Measurements from ENCODE around the gene PGRMC2. TPM values are rescaled to one million over a fixed set of nuclear protein-coding genes. Genes with fewer than 3 reads are reported as not detected.

Gene PGRMC2
- total RNA-seq, 1 experiment from 2014 or later, result 9.7 TPM

DNA sequence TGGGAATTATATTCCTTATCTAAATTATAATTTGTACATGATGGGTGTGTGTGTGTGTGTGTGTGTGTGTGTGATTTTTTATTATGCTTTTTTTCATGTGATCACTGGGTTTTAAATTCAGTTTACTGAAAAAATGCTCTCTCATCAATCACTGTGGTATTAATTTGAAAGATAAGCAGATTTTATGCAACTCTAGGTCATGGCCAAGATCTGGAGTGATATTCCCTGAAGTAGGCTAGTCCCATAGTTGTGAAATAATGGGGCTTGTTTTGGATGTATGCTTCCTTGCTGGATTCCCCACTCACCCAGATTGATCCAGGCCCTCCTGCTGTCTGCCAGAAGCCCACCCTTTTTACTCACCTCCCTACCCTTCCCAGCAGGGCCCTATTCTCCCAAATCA lies 22.0 kb upstream of the PGRMC2 start:
- Histone ChIP-seq H3K36me3 (replicated peaks; ENCODE audit: control insufficient read depth, insufficient read depth, low read length) (no peaks in the 10 kb centered on the region), H3K4me3 (ENCODE audit: insufficient read depth, low read depth, low read length) (no peak overlapping the region), H3K27me3 (ENCODE audit: control insufficient read depth, insufficient read depth, low read length) (no peaks in the 10 kb centered on the region)
- DNase-seq, result no peak

GRCh38 chr4:128308986-128309385 lies 21.4 kb upstream of the PGRMC2 start:
- no peaks in the 10 kb centered on the region for H3K36me3 ChIP-seq (replicated peaks; ENCODE audit: control insufficient read depth, insufficient read depth, low read length)
- H3K4me3 ChIP-seq (ENCODE audit: insufficient read depth, low read depth, low read length), result no peak overlapping the region
- no peaks in the 10 kb centered on the region for H3K27me3 ChIP-seq (ENCODE audit: control insufficient read depth, insufficient read depth, low read length)
- DNase-seq, result no peak

DNA sequence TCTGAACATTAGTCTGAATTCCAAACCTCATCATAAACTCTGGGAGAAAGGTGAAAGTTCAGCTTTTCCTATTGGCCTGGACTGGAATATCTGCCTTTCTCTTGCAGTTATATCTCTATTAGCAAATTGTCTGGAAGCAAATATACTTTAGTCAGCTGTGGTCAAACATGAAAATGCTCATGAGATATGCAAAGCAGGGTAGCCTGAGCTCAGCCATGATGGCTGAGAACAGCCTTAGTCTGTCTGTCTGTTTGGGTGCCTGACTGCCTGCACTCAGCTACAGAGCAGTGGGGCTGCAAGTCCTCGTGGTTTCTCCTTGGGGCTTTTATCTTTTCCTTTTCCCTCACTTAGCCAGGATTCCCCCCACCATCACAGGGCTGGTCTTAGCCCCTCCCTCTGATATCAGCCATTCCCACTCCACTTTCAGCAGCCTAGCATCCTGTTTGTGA lies 19.5 kb upstream of the PGRMC2 start:
- no peak for DNase-seq
- Histone ChIP-seq H3K36me3 (replicated peaks; ENCODE audit: control insufficient read depth, insufficient read depth, low read length) (no peaks in the 10 kb centered on the region), H3K27me3 (ENCODE audit: control insufficient read depth, insufficient read depth, low read length) (no peaks in the 10 kb centered on the region), H3K4me3 (ENCODE audit: insufficient read depth, low read depth, low read length) (no peak overlapping the region)

- no peak overlapping the region for H3K4me3 ChIP-seq (ENCODE audit: insufficient read depth, low read depth, low read length)
- H3K36me3 ChIP-seq (replicated peaks; ENCODE audit: control insufficient read depth, insufficient read depth, low read length), result no peaks in the 10 kb centered on the region
- DNase-seq, result no peak
- no peaks in the 10 kb centered on the region for H3K27me3 ChIP-seq (ENCODE audit: control insufficient read depth, insufficient read depth, low read length)
These were observed 18.3 kb upstream of the PGRMC2 start for GRCh38 chr4:128305942-128306341.

DNA sequence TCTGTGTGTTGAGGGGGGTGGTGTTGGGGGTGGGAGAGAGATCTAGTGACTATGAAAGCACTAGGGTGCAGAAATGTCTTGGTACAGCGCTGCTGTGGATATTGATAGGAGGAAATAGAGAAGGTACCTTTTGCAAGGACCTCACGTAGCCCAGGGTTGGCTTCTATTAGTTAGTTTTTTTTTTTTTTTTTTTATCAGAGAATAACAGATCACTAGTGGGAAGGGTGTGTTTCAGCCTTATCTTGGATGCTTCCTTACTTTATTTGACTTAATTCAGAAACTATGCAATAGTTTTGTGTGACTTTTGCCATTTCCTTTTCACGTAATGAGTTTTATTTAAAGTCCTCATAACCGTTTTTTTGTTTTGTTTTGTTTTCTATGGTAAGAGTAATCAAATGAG lies 16.4 kb upstream of the PGRMC2 start:
- H3K27me3 ChIP-seq (ENCODE audit: control insufficient read depth, insufficient read depth, low read length), result no peaks in the 10 kb centered on the region
- no peaks in the 10 kb centered on the region for H3K36me3 ChIP-seq (replicated peaks; ENCODE audit: control insufficient read depth, insufficient read depth, low read length)
- DNase-seq, result no peak
- H3K4me3 ChIP-seq (ENCODE audit: insufficient read depth, low read depth, low read length), result no peak overlapping the region

DNA sequence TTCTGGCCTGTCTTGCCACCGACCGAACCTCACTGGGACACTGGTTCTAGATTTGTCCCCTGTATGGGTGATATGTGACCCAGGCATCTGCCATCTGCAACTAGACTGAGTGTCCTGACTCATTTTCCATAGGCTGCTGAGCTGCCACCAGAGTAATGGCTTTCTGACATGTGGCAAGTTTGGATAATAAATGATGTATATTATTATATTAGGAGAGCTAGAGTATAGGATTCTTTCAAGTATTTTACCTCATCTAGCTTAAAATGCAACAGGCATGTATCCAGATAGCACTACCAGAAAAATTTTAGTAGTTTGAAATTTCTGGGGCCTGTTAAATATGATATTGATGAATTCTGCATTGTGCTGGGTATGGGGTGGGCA lies 15.8 kb upstream of the PGRMC2 start:
- Histone ChIP-seq H3K27me3 (ENCODE audit: control insufficient read depth, insufficient read depth, low read length) (no peaks in the 10 kb centered on the region), H3K4me3 (ENCODE audit: insufficient read depth, low read depth, low read length) (no peak overlapping the region), H3K36me3 (replicated peaks; ENCODE audit: control insufficient read depth, insufficient read depth, low read length) (no peaks in the 10 kb centered on the region)
- DNase-seq, result no peak

DNA sequence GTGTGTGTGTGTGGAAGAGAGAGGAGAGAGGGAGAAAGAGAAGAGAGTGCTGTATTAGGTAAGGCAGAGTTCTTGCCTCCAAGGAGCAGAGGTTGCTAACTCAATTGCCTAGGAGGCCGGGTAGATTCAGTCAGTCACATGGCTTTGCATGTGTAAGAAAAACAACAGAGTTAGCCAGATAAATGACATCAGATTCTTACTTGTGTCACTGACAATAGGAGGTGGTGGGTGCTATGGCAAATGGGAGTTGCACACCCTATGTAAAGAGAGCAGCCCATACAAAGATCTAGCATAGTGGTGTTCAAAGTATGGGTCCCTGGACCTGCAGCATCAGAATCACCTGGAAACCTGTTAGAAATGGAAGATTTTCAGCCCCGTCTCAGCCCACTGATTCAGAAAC lies 14.4 kb upstream of the PGRMC2 start:
- no peaks in the 10 kb centered on the region for H3K27me3 ChIP-seq (ENCODE audit: control insufficient read depth, insufficient read depth, low read length)
- no peaks in the 10 kb centered on the region for H3K36me3 ChIP-seq (replicated peaks; ENCODE audit: control insufficient read depth, insufficient read depth, low read length)
- no peak for DNase-seq

GRCh38 chr4:128299848-128300247 lies 12.2 kb upstream of the PGRMC2 start:
- Histone ChIP-seq H3K4me3 (ENCODE audit: insufficient read depth, low read depth, low read length) (no peak overlapping the region), H3K36me3 (replicated peaks; ENCODE audit: control insufficient read depth, insufficient read depth, low read length) (no peaks in the 10 kb centered on the region), H3K27me3 (ENCODE audit: control insufficient read depth, insufficient read depth, low read length) (no peaks in the 10 kb centered on the region)
- DNase-seq, result no peak

More for the DNA sequence above, 14.4 kb upstream of the PGRMC2 start:
- no peak overlapping the region for H3K4me3 ChIP-seq (ENCODE audit: insufficient read depth, low read depth, low read length)

DNA sequence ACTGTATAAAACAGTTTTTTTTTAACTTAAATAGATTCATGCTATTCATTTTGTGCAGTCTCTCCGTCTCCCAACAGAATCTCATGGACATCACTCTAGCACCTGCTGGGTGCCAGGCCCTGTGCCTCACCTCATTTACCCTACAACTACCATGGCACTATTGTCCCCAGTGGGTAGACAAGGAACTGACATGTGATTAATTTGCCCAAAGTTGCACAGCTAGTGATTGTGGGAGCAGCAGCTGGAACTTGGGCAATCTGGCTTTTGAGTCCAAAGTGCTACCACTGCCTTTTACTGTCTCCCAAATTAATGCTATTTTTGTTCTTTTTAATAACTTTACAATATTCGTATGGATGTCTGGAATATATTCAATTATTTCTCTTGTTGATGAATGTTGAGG lies 11.2 kb upstream of the PGRMC2 start:
- Histone ChIP-seq H3K27me3 (ENCODE audit: control insufficient read depth, insufficient read depth, low read length) (no peaks in the 10 kb centered on the region), H3K36me3 (replicated peaks; ENCODE audit: control insufficient read depth, insufficient read depth, low read length) (no peaks in the 10 kb centered on the region), H3K4me3 (ENCODE audit: insufficient read depth, low read depth, low read length) (no peak overlapping the region)
- DNase-seq, result no peak

DNA sequence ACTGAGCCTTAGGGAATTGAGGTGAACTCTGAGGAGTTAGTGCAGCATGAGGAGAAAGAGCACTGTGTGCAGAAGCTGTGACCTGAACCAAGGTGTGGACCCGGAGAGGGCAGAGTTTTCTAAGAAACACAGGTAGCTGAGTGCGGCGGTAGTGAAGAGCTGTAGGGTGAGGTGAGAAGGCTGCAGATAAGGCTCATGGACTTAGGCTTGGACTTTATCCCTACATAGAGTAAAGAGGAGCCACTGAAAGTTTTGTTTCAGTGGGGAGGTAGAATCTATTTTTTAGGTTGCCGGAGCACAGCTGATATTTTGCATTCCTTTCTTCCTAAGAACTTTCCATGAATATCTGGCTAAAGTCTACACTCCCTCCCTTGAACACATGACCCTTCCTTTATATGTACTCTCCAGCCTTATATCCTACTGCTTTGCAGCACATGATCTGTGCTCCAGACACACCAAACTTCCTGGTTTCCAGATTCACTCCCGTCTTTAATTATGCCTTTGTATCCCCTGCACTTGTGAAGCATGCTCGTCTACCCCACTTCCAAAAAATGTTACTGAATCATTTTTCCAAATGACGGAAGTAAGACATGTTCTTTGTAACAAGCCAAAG lies 10.6 kb upstream of the PGRMC2 start:
- no peaks in the 10 kb centered on the region for H3K36me3 ChIP-seq (replicated peaks; ENCODE audit: control insufficient read depth, insufficient read depth, low read length)
- no peaks in the 10 kb centered on the region for H3K27me3 ChIP-seq (ENCODE audit: control insufficient read depth, insufficient read depth, low read length)
- no peak overlapping the region for H3K4me3 ChIP-seq (ENCODE audit: insufficient read depth, low read depth, low read length)
- DNase-seq, result no peak

- no peak overlapping the region for H3K4me3 ChIP-seq (ENCODE audit: insufficient read depth, low read depth, low read length)
- H3K27me3 ChIP-seq (ENCODE audit: control insufficient read depth, insufficient read depth, low read length), result no peaks in the 10 kb centered on the region
- no peak for DNase-seq
- H3K36me3 ChIP-seq (replicated peaks; ENCODE audit: control insufficient read depth, insufficient read depth, low read length), result no peaks in the 10 kb centered on the region
These were observed 7.6 kb upstream of the PGRMC2 start for GRCh38 chr4:128295255-128295654.

- DNase-seq, result no peak
- H3K27me3 ChIP-seq (ENCODE audit: control insufficient read depth, insufficient read depth, low read length), result no peaks in the 10 kb centered on the region
- H3K4me3 ChIP-seq (ENCODE audit: insufficient read depth, low read depth, low read length), result no peak overlapping the region
- no peaks in the 10 kb centered on the region for H3K36me3 ChIP-seq (replicated peaks; ENCODE audit: control insufficient read depth, insufficient read depth, low read length)
These were observed 6.9 kb upstream of the PGRMC2 start for GRCh38 chr4:128294464-128294863.

GRCh38 chr4:128292349-128292748 lies 4.7 kb upstream of the PGRMC2 start:
- no peak for DNase-seq
- H3K4me3 ChIP-seq (ENCODE audit: insufficient read depth, low read depth, low read length), result no peak overlapping the region
- H3K27me3 ChIP-seq (ENCODE audit: control insufficient read depth, insufficient read depth, low read length), result no peaks in the 10 kb centered on the region
- no peaks in the 10 kb centered on the region for H3K36me3 ChIP-seq (replicated peaks; ENCODE audit: control insufficient read depth, insufficient read depth, low read length)

GRCh38 chr4:128291096-128291495 lies 3.5 kb upstream of the PGRMC2 start:
- Histone ChIP-seq H3K36me3 (replicated peaks; ENCODE audit: control insufficient read depth, insufficient read depth, low read length) (no peaks in the 10 kb centered on the region), H3K4me3 (ENCODE audit: insufficient read depth, low read depth, low read length) (no peak overlapping the region), H3K27me3 (ENCODE audit: control insufficient read depth, insufficient read depth, low read length) (no peaks in the 10 kb centered on the region)
- no peak for DNase-seq

- H3K27me3 ChIP-seq (ENCODE audit: control insufficient read depth, insufficient read depth, low read length), result no peaks in the 10 kb centered on the region
- DNase-seq, result no peak
- no peak overlapping the region for H3K4me3 ChIP-seq (ENCODE audit: insufficient read depth, low read depth, low read length)
- H3K36me3 ChIP-seq (replicated peaks; ENCODE audit: control insufficient read depth, insufficient read depth, low read length), result no peaks in the 10 kb centered on the region
These were observed 2.9 kb upstream of the PGRMC2 start for GRCh38 chr4:128290526-128290925.

Measured in H7 (cell line).